ENCODE results near the gene DAGLB.

Gene DAGLB

GRCh38 chr7:6481445-6481844 is 33.7 kb upstream of the DAGLB start:
- peaks cover 2% of the 10 kb centered on the region for H3K36me3 ChIP-seq (ENCODE audit: control insufficient read depth, insufficient read depth, low read length)
- no peak overlapping the region for H3K4me3 ChIP-seq (replicated peaks; ENCODE audit: low read depth, low read length)
- H3K27me3 ChIP-seq (replicated peaks; ENCODE audit: control insufficient read depth, insufficient read depth, low read length), result no peaks in the 10 kb centered on the region

DNA sequence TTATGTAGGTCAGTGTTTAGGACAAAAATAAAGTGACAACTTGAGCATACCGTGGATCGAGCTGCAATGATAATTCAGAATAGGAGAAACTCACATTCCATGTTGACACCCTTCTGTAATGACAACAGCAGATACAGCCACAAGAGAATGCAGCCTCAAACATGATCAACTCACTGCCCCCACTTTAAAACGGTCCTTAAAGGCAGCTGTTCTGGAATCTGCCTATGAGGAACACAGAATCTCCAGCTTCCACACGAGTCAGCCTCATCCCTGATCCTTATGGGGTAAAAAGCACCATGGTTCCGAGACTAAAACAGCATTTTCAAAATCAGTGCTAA is 32.5 kb upstream of the DAGLB start:
- Histone ChIP-seq H3K27me3 (replicated peaks; ENCODE audit: control insufficient read depth, insufficient read depth, low read length) (no peaks in the 10 kb centered on the region), H3K4me3 (replicated peaks; ENCODE audit: low read depth, low read length) (no peak overlapping the region), H3K36me3 (ENCODE audit: control insufficient read depth, insufficient read depth, low read length) (peaks cover 2% of the 10 kb centered on the region)
- no peak for DNase-seq (ENCODE audit: extremely low read depth, insufficient read length)
- TF ChIP-seq CTCF (IDR thresholded peaks at IDR 0.05; ENCODE audit: insufficient read depth, low read length, poor library complexity, severe bottlenecking), result no peak

More at GRCh38 chr7:6481445-6481844, 33.7 kb upstream of the DAGLB start:
- TF ChIP-seq CTCF (IDR thresholded peaks at IDR 0.05; ENCODE audit: insufficient read depth, low read length, poor library complexity, severe bottlenecking), result no peak
- no peak for DNase-seq (ENCODE audit: extremely low read depth, insufficient read length)

DNA sequence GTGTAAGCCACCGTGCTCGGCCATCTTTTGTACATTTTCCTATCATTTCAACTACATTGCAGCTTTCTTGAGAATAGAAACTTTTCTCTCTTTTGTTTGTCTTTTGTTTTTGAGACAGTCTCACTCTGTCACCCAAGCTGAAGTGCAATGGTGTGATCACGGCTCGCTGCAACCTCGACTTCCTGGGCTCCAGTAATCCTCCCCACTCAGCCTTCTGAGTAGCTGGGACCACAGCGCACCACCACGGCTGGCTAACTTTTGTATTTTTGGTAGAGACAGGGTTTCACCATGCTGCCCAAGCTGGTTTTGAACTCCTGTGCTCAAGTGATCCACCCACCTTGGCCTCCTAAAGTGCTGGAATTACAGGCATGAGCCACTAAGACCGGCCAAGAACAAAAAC is 31.3 kb upstream of the DAGLB start:
- Histone ChIP-seq H3K36me3 (ENCODE audit: control insufficient read depth, insufficient read depth, low read length) (peaks cover 4% of the 10 kb centered on the region), H3K27me3 (replicated peaks; ENCODE audit: control insufficient read depth, insufficient read depth, low read length) (no peaks in the 10 kb centered on the region), H3K4me3 (replicated peaks; ENCODE audit: low read depth, low read length) (no peak overlapping the region)
- no peak for TF ChIP-seq CTCF (IDR thresholded peaks at IDR 0.05; ENCODE audit: insufficient read depth, low read length, poor library complexity, severe bottlenecking)
- no peak for DNase-seq (ENCODE audit: extremely low read depth, insufficient read length)

- no peak overlapping the region for H3K4me3 ChIP-seq (replicated peaks; ENCODE audit: low read depth, low read length)
These were observed 30.4 kb upstream of the DAGLB start for GRCh38 chr7:6478186-6478585.

GRCh38 chr7:6477318-6477660 is 29.5 kb upstream of the DAGLB start:
- no peak for DNase-seq (ENCODE audit: extremely low read depth, insufficient read length)
- H3K27me3 ChIP-seq (replicated peaks; ENCODE audit: control insufficient read depth, insufficient read depth, low read length), result no peaks in the 10 kb centered on the region
- peaks cover 9% of the 10 kb centered on the region for H3K36me3 ChIP-seq (ENCODE audit: control insufficient read depth, insufficient read depth, low read length)
- H3K4me3 ChIP-seq (replicated peaks; ENCODE audit: low read depth, low read length), result no peak overlapping the region
- TF ChIP-seq CTCF (IDR thresholded peaks at IDR 0.05; ENCODE audit: insufficient read depth, low read length, poor library complexity, severe bottlenecking), result no peak

More at GRCh38 chr7:6478186-6478585, 30.4 kb upstream of the DAGLB start:
- H3K36me3 ChIP-seq (ENCODE audit: control insufficient read depth, insufficient read depth, low read length), result peaks cover 5% of the 10 kb centered on the region
- no peak for DNase-seq (ENCODE audit: extremely low read depth, insufficient read length)
- TF ChIP-seq CTCF (IDR thresholded peaks at IDR 0.05; ENCODE audit: insufficient read depth, low read length, poor library complexity, severe bottlenecking), result no peak
- H3K27me3 ChIP-seq (replicated peaks; ENCODE audit: control insufficient read depth, insufficient read depth, low read length), result no peaks in the 10 kb centered on the region

GRCh38 chr7:6476596-6477317 is 29.0 kb upstream of the DAGLB start:
- no peak for TF ChIP-seq CTCF (IDR thresholded peaks at IDR 0.05; ENCODE audit: insufficient read depth, low read length, poor library complexity, severe bottlenecking)
- Histone ChIP-seq H3K4me3 (replicated peaks; ENCODE audit: low read depth, low read length) (no peak overlapping the region), H3K27me3 (replicated peaks; ENCODE audit: control insufficient read depth, insufficient read depth, low read length) (no peaks in the 10 kb centered on the region), H3K36me3 (ENCODE audit: control insufficient read depth, insufficient read depth, low read length) (peaks cover 13% of the 10 kb centered on the region)
- DNase-seq (ENCODE audit: extremely low read depth, insufficient read length), result no peak
